ENCODE measurements around the gene ARHGAP42. TPM values are rescaled to one million over a fixed set of nuclear protein-coding genes. Genes with fewer than 3 reads are reported as not detected.

The ARHGAP42 gene
- total RNA-seq, 6 experiments from 2014 or later = 1.1 to 3.1 (median 2.3) TPM

DNA sequence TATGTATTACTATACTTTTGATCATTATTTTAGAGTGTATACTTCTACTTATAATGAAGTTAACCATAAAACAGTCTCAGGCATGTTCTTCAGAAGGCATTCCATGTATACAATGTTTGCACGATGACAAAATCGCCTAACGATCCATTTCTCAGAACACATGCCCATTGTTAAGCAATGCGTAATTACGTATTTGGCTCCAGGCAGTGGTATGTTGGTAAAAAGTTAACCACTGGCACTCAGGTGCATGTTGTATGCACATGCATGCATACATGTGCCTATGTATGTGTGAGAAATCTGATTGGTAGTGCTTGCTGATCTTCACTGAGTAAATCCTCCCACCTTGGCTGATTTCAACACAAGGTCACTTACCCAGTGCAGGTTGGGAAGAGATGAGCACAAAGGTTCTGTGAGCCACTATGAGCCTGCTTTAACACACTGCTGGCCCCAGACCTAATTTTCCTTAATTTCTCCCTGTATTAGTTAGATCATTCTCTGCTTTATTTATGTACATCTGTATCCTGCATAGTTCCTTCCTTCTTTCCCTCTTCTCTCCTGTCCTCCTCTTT is 164.6 kb downstream of the ARHGAP42 start:
- no peaks in the 10 kb centered on the region; the same call in 1 of the 2 replicates for H3K36me3 Mint-ChIP-seq (ENCODE audit: low read depth)
- H3K27ac Mint-ChIP-seq = no peak overlapping the region
- H3K9me3 Mint-ChIP-seq = no peaks in the 10 kb centered on the region
- H3K27me3 Mint-ChIP-seq (ENCODE audit: insufficient read depth) = no peaks in the 10 kb centered on the region
- H3K4me3 Mint-ChIP-seq = no peak overlapping the region
- peaks cover 32% of the 10 kb centered on the region for H3K4me1 Mint-ChIP-seq (ENCODE audit: low read depth)
- TF ChIP-seq, protein P1, sequence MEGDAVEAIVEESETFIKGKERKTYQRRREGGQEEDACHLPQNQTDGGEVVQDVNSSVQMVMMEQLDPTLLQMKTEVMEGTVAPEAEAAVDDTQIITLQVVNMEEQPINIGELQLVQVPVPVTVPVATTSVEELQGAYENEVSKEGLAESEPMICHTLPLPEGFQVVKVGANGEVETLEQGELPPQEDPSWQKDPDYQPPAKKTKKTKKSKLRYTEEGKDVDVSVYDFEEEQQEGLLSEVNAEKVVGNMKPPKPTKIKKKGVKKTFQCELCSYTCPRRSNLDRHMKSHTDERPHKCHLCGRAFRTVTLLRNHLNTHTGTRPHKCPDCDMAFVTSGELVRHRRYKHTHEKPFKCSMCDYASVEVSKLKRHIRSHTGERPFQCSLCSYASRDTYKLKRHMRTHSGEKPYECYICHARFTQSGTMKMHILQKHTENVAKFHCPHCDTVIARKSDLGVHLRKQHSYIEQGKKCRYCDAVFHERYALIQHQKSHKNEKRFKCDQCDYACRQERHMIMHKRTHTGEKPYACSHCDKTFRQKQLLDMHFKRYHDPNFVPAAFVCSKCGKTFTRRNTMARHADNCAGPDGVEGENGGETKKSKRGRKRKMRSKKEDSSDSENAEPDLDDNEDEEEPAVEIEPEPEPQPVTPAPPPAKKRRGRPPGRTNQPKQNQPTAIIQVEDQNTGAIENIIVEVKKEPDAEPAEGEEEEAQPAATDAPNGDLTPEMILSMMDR (IDR thresholded peaks at IDR 0.05) = no peak
- DNase-seq = no peak

DNA sequence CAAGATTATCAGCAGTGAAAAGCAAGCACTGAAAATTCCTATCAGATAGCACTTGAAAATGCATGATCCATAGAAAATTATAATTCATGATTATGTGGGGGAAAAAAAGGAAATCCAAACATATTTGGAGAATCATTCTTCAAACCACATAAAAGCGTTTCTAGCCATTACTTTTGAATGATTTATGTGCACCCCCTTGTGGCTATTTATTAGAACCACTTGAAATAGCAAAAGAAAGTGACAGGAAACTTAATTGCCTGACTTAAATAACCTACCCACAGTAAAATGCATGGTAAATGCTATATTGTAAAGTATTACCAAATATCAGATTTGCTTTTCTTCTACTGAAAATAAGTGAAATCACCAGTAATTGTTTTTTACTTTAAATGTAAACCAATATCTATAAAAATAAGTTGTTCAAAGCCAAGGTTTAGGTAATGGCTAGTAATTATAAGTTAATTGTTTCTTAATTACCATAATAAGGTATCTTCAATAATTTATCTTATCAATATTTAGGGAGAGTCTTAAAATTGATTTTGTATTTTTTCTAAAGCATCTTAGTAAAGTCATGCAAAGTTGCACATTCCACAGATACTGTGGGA is 168.5 kb downstream of the ARHGAP42 start:
- Mint-ChIP-seq H3K27ac (no peak overlapping the region), H3K36me3 (ENCODE audit: low read depth) (no peaks in the 10 kb centered on the region), H3K4me1 (ENCODE audit: low read depth) (peaks cover 10% of the 10 kb centered on the region; the same call in 1 of the 2 replicates), H3K27me3 (ENCODE audit: insufficient read depth) (no peaks in the 10 kb centered on the region), H3K9me3 (no peaks in the 10 kb centered on the region), H3K4me3 (no peak overlapping the region)
- peak; percentile 43 for DNase-seq
- TF ChIP-seq, protein P1 (IDR thresholded peaks at IDR 0.05) = peak; percentile 88

DNA sequence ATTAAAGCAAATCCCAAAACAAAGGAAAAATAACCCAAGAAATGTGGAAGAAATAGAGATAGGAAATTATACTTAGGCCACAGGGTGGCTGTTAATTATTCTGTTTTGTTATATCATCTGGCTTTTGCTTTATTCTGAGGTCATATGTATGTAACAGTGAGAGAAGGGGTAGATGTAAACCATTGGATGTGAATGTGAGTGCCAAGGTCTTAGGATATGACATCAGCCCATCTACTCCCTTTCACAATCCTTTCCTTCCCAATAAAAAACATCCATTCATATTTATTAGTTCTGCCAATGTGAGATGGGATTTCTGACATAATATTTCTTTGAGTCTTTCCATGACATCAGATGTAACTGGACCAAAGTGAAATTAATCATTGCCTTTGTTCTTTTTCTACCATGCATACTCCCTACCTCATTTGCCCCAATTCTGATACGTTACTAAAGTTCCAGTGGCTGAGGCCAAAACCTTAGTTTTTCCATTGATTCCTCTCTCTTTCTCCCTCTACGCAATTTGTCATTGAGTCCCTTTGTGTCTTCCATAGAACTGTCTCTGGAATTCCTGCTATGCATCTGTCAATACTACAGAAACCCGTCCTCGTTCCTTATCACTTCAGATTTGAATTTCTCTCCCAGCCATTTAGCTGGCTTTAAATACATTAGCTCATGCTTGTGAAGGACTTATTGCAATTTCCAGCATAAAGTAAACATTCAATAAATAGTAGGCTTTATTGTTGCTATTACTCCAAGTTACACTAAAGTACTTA is 170.3 kb downstream of the ARHGAP42 start:
- Mint-ChIP-seq H3K27me3 (ENCODE audit: insufficient read depth) (no peaks in the 10 kb centered on the region), H3K9me3 (no peaks in the 10 kb centered on the region), H3K4me1 (ENCODE audit: low read depth) (peaks cover 10% of the 10 kb centered on the region; the same call in 1 of the 2 replicates), H3K27ac (no peak overlapping the region), H3K4me3 (no peak overlapping the region), H3K36me3 (ENCODE audit: low read depth) (no peaks in the 10 kb centered on the region)
- TF ChIP-seq, protein P1 (IDR thresholded peaks at IDR 0.05) = no peak
- no peak for DNase-seq

DNA sequence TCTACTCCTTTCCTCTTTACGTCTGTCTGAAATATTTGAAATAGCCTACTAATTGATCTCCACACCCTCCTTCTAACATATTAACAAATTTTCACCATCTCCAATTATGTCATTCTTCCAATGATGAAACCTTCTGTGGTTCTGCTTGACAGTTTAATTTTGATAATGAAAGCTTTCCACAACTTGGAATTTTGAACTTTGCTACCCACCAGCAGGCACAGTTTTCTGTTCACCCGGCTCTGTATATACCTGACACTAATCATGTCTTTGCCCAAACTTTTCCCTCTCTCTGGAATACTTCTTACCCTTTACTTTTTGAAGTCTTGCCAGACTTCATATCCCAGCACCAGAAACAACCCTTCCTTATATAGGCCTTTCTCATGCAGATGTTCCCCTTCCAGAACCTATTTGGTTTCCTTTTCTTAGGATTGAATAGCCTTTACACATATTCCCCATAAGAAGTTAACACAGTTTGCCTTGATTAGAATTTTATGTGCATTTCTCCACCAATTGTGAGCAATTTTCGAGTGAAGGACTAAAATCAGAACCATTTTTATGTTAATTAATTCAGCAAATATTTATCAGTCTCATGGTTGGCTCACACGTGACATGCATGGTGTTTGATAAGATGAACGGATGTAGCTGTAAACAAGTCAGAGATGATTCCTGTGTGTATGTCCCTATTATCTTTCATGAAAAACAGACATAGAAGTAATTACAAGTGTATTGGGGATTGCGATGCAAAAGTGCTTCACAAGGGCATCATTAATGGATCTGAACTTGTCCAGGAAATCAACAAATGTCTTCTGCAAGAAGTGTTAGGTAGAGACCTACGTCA is 173.4 kb downstream of the ARHGAP42 start:
- no peak for DNase-seq
- Mint-ChIP-seq H3K4me1 (ENCODE audit: low read depth) (peaks cover 16% of the 10 kb centered on the region), H3K36me3 (ENCODE audit: low read depth) (no peaks in the 10 kb centered on the region), H3K27me3 (ENCODE audit: insufficient read depth) (no peaks in the 10 kb centered on the region), H3K4me3 (no peak overlapping the region), H3K27ac (no peak overlapping the region), H3K9me3 (no peaks in the 10 kb centered on the region)
- TF ChIP-seq, protein P1 (IDR thresholded peaks at IDR 0.05) = no peak

DNA sequence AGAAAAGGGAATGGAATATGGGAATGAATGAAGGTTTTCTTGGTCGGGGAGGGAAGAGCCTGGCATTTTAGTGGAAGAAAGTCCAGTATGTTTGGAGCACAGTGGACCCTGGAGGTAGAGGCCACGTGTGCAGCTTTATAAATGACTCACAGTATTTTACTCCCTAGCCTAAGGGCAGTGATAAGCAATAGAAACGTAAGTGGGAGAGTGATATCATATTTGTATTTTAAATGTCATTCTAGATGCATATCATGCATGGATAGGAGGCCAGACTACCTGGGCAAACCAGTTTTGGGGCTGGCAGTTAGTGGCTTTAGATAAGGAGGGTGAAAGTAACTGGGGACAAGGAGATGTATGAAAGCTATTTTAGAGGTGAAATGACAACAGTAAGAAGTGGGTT is 174.1 kb downstream of the ARHGAP42 start:
- Mint-ChIP-seq H3K27ac (no peak overlapping the region), H3K27me3 (ENCODE audit: insufficient read depth) (no peaks in the 10 kb centered on the region), H3K4me3 (no peak overlapping the region), H3K4me1 (ENCODE audit: low read depth) (peaks cover 18% of the 10 kb centered on the region), H3K36me3 (ENCODE audit: low read depth) (no peaks in the 10 kb centered on the region), H3K9me3 (no peaks in the 10 kb centered on the region)
- TF ChIP-seq, protein P1 (IDR thresholded peaks at IDR 0.05) = no peak
- DNase-seq = no peak

Data from HFFc6 (cell line).